ENCODE results near the gene MAPK7. TPM values are rescaled to one million over a fixed set of nuclear protein-coding genes. Genes with fewer than 3 reads are reported as not detected.
A peak's percentile ranks its signal among the peaks of the same experiment; 100 is the strongest.

The MAPK7 gene
- total and polyA plus RNA-seq, 2 experiments from 2014 or later, result 21.2 to 28.6 TPM

DNA sequence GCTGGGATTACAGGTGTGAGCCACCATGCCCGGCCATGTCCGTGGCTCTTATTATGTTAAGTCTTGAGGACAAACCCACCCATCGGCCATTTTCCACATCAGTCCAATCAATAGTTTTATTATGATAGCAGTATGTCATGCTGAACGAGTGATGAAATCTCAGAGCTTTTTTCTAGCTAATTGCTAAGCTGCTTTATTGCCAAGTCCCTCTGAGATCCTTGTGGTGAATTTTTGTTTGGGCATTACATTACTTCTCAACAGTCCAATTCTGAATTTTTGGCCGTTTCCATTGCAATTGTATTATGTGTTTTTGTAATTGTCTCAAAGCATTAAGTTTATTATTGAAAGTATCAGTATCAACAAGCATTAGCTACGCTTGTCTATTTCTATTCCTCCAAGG is 43.6 kb downstream of the MAPK7 start:
- Histone ChIP-seq H3K27me3 (replicated peaks; ENCODE audit: insufficient read depth) (no peaks in the 10 kb centered on the region), H3K4me2 (ENCODE audit: unreplicated experiment) (no peak overlapping the region), H4K20me1 (ENCODE audit: insufficient read depth) (no peaks in the 10 kb centered on the region), H2AFZ (no peak overlapping the region), H3K4me3 (no peak overlapping the region), H3K9me3 (ENCODE audit: low read depth) (no peaks in the 10 kb centered on the region), H3K4me1 (ENCODE audit: insufficient read depth) (peaks cover 26% of the 10 kb centered on the region), H3K79me2 (ENCODE audit: insufficient read depth) (no peaks in the 10 kb centered on the region), H3K9ac (no peak overlapping the region), H3K36me3 (ENCODE audit: low read depth) (no peaks in the 10 kb centered on the region), H3K9me2 (ENCODE audit: insufficient read depth) (no peaks in the 10 kb centered on the region), H3K27ac (no peak overlapping the region), H3F3A (ENCODE audit: insufficient read depth) (peaks cover 24% of the 10 kb centered on the region)
- WGBS, 2 experiments (ENCODE audit: low coverage in 1 of 2, low lambda C conversion rate in 2 of 2, missing lambda C conversion rate in 2 of 2), result 54 to 68% methylated on average over 6 of the region's 6 CpGs
- DNase-seq, result no peak
- in situ Hi-C loops (cut with MboI), result no loop called here
- TF ChIP-seq EZH2 (IDR thresholded peaks at IDR 0.05; ENCODE audit: insufficient read depth, poor library complexity, severe bottlenecking) (no peak), EZH2phosphoT487 (IDR thresholded peaks at IDR 0.05; ENCODE audit: insufficient read depth, low read depth) (no peak)

GRCh38 chr17:19424934-19425868 is 46.9 kb downstream of the MAPK7 start:
- Histone ChIP-seq H3K27me3 (replicated peaks; ENCODE audit: insufficient read depth) (no peaks in the 10 kb centered on the region), H3K9me3 (ENCODE audit: low read depth) (no peaks in the 10 kb centered on the region), H3K9ac (no peak overlapping the region), H3K79me2 (ENCODE audit: insufficient read depth) (no peaks in the 10 kb centered on the region), H2AFZ (no peak overlapping the region), H3K4me2 (ENCODE audit: unreplicated experiment) (no peak overlapping the region), H3K9me2 (ENCODE audit: insufficient read depth) (no peaks in the 10 kb centered on the region), H3F3A (ENCODE audit: insufficient read depth) (no peaks in the 10 kb centered on the region), H3K27ac (no peak overlapping the region), H3K4me1 (ENCODE audit: insufficient read depth) (0 out of 2 replicates have a peak, but pooled peaks cover 7% of the 10 kb centered on the region), H4K20me1 (ENCODE audit: insufficient read depth) (no peaks in the 10 kb centered on the region), H3K4me3 (no peak overlapping the region), H3K36me3 (ENCODE audit: low read depth) (no peaks in the 10 kb centered on the region)
- WGBS, 2 experiments (ENCODE audit: low coverage in 1 of 2, low lambda C conversion rate in 2 of 2, missing lambda C conversion rate in 2 of 2), result 20 to 23% methylated on average over 8 of the region's 8 CpGs
- TF ChIP-seq EZH2 (IDR thresholded peaks at IDR 0.05; ENCODE audit: insufficient read depth, poor library complexity, severe bottlenecking), result no peak
- TF ChIP-seq EZH2phosphoT487 (IDR thresholded peaks at IDR 0.05; ENCODE audit: insufficient read depth, low read depth), result no peak
- in situ Hi-C loops (cut with MboI), result no loop called here
- peak; percentile 77 for DNase-seq

DNA sequence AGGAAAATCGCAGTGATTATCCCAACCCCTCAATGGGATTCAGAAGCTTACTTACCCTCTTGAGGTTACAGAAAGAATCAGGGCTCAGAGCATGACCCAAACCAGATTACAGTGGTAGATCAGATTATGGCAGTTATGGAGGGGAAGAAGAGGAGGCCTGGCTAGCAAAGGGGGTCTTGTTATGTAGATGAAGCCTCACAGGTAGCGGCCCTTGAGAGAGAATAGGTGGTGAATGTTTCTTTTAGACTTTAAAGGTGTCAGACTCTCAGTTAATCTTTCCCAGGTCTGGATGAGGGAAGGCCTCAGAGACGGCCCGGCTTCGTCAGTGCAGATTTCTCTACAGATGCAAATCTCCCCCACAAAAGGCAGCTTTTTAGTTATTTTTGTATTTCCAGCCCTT is 48.3 kb downstream of the MAPK7 start:
- DNase-seq, result no peak
- in situ Hi-C loops (cut with MboI), result no loop called here
- Histone ChIP-seq H4K20me1 (ENCODE audit: insufficient read depth) (no peaks in the 10 kb centered on the region), H3K4me1 (ENCODE audit: insufficient read depth) (0 out of 2 replicates have a peak, but pooled peaks cover 7% of the 10 kb centered on the region), H3K36me3 (ENCODE audit: low read depth) (no peaks in the 10 kb centered on the region), H3K27me3 (replicated peaks; ENCODE audit: insufficient read depth) (no peaks in the 10 kb centered on the region), H3K9me3 (ENCODE audit: low read depth) (no peaks in the 10 kb centered on the region), H3K4me2 (ENCODE audit: unreplicated experiment) (no peak overlapping the region), H3F3A (ENCODE audit: insufficient read depth) (no peaks in the 10 kb centered on the region), H2AFZ (no peak overlapping the region), H3K27ac (no peak overlapping the region), H3K4me3 (no peak overlapping the region), H3K9me2 (ENCODE audit: insufficient read depth) (no peaks in the 10 kb centered on the region), H3K79me2 (ENCODE audit: insufficient read depth) (no peaks in the 10 kb centered on the region), H3K9ac (no peak overlapping the region)
- 90 to 96% methylated on average over 5 of the region's 5 CpGs for WGBS, 2 experiments (ENCODE audit: low coverage in 1 of 2, low lambda C conversion rate in 2 of 2, missing lambda C conversion rate in 2 of 2)
- TF ChIP-seq EZH2phosphoT487 (IDR thresholded peaks at IDR 0.05; ENCODE audit: insufficient read depth, low read depth), result no peak
- no peak for TF ChIP-seq EZH2 (IDR thresholded peaks at IDR 0.05; ENCODE audit: insufficient read depth, poor library complexity, severe bottlenecking)

- Histone ChIP-seq H4K20me1 (ENCODE audit: insufficient read depth) (no peaks in the 10 kb centered on the region), H3K27me3 (replicated peaks; ENCODE audit: insufficient read depth) (no peaks in the 10 kb centered on the region), H3K79me2 (ENCODE audit: insufficient read depth) (no peaks in the 10 kb centered on the region), H3K27ac (no peak overlapping the region), H3K4me2 (ENCODE audit: unreplicated experiment) (no peak overlapping the region), H3K9me3 (ENCODE audit: low read depth) (no peaks in the 10 kb centered on the region), H3F3A (ENCODE audit: insufficient read depth) (peaks cover 5% of the 10 kb centered on the region; the same call in 1 of the 2 replicates), H2AFZ (no peak overlapping the region), H3K9me2 (ENCODE audit: insufficient read depth) (no peaks in the 10 kb centered on the region), H3K4me3 (no peak overlapping the region), H3K4me1 (ENCODE audit: insufficient read depth) (no peaks in the 10 kb centered on the region), H3K36me3 (ENCODE audit: low read depth) (no peaks in the 10 kb centered on the region), H3K9ac (no peak overlapping the region)
- no peak for DNase-seq
- TF ChIP-seq EZH2 (IDR thresholded peaks at IDR 0.05; ENCODE audit: insufficient read depth, poor library complexity, severe bottlenecking) (no peak), EZH2phosphoT487 (IDR thresholded peaks at IDR 0.05; ENCODE audit: insufficient read depth, low read depth) (no peak)
- in situ Hi-C loops (cut with MboI), result no loop called here
- WGBS, 2 experiments (ENCODE audit: low coverage in 1 of 2, low lambda C conversion rate in 2 of 2, missing lambda C conversion rate in 2 of 2), result 88 to 93% methylated on average over 3 of the region's 3 CpGs
These were observed 53.4 kb downstream of the MAPK7 start for GRCh38 chr17:19431691-19432090.

MicroRNA genes within 50 kb of the gene (microRNA counts, 767-probe panel; counts per million panel counts)
- 447 counts per million, percentile 86 among the panel's probes with 10 or more counts for microRNA hsa-miR-1180

Small RNA genes within 50 kb of the gene (microRNA-seq; reads per million reads assigned to microRNA genes)
- 979 reads per million, percentile 76 among the genes with 10 or more reads in this experiment for gene MIR1180 (ENCODE audit: borderline number of aligned reads)

Small RNA genes within 50 kb of the gene (small RNA-seq; reads per million reads assigned to genes)
- gene MIR1180 (ENCODE audit: low read depth, low replicate concordance), result 0.19 reads per million
- gene RF00537 (ENCODE audit: low read depth, low replicate concordance), result not detected

Other genes with a start within 250 kb of the MAPK7 start
- 21.2 and 25.3 TPM in 2 replicates for gene EPN2, start 141.1 kb upstream of the MAPK7 start, total RNA-seq (2014; rRNA removed; shearing (Covaris generic))
- 54.0 and 56.2 TPM in 2 replicates for gene EPN2, start 141.1 kb upstream of the MAPK7 start, polyA plus RNA-seq (2016; fragmentation: Nextera tagmentation; extraction: Ambion mirVana)
- 14.9 and 15.5 TPM in 2 replicates for gene B9D1, start 15.8 kb upstream of the MAPK7 start, total RNA-seq (2014; rRNA removed; shearing (Covaris generic))
- 24.4 and 25.2 TPM in 2 replicates for gene B9D1, start 15.8 kb upstream of the MAPK7 start, polyA plus RNA-seq (2016; fragmentation: Nextera tagmentation; extraction: Ambion mirVana)
- 79.0 and 97.8 TPM in 2 replicates for gene MFAP4, start 8.7 kb downstream of the MAPK7 start, total RNA-seq (2014; rRNA removed; shearing (Covaris generic))
- 155 and 156 TPM in 2 replicates for gene MFAP4, start 8.7 kb downstream of the MAPK7 start, polyA plus RNA-seq (2016; fragmentation: Nextera tagmentation; extraction: Ambion mirVana)
- gene RNF112, start 32.7 kb downstream of the MAPK7 start, total RNA-seq (2014; rRNA removed; shearing (Covaris generic)), result 7.8 and 9.1 TPM in 2 replicates
- 0.75 and 0.83 TPM in 2 replicates for gene RNF112, start 32.7 kb downstream of the MAPK7 start, polyA plus RNA-seq (2016; fragmentation: Nextera tagmentation; extraction: Ambion mirVana)
- gene SLC47A1, start 155.4 kb downstream of the MAPK7 start, total RNA-seq (2014; rRNA removed; shearing (Covaris generic)), result 1.9 and 7.0 TPM in 2 replicates
- gene SLC47A1, start 155.4 kb downstream of the MAPK7 start, polyA plus RNA-seq (2016; fragmentation: Nextera tagmentation; extraction: Ambion mirVana), result 0.76 and 1.1 TPM in 2 replicates

Measured in GM23248 (cell line).